Measurements from ENCODE around the gene RELB. TPM values are rescaled to one million over a fixed set of nuclear protein-coding genes. Genes with fewer than 3 reads are reported as not detected.
A peak's percentile ranks its signal among the peaks of the same experiment; 100 is the strongest.

RELB gene
- 10 to 100 TPM; 29.4 to 65.5 (median 40.4) TPM for total RNA-seq
- total RNA-seq (2013) = 10.8 TPM
- total RNA-seq = 19.4 to 335 (median 109) reads per million in 29 experiments

DNA sequence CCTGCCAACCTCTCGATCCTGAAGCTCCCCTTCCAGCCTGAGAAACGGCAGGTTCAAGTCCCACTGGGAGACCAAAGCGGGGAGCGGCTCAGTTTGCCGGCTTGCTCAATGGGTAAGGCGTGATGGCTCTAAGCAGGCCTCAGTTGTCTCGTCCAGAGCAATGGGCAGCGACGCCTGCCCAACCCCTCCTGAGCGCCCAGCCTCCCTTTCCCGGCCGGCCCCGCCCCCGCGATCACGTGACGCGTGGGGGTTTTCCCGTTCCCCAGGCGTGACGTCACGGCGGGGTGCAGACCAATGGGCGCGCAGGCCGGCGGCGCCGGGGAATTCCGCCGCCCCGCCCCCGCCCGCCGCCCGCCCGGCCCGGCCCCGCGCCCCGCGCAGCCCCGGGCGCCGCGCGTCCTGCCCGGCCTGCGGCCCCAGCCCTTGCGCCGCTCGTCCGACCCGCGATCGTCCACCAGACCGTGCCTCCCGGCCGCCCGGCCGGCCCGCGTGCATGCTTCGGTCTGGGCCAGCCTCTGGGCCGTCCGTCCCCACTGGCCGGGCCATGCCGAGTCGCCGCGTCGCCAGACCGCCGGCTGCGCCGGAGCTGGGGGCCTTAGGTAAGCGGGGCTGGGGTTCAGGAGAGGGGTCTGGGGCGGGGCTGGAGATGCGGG, at the start of gene RELB:
TSS of gene RELB (plus strand) at position 378 of the 653 bp plus-strand sequence. CDS start at position 494, 116 bp downstream.
- peaks cover 7 to 19% (median 17%) of the 10 kb centered on the region in 3 donors for H3K4me1 Mint-ChIP-seq
- peak within 1 kb of the TSS; percentile 83 to 96 (median 94) for H3K4me3 Mint-ChIP-seq
- H3K36me3 Mint-ChIP-seq = peaks cover 5% of the 10 kb centered on the region
- peak within 1 kb of the TSS; percentile 97 to 98 for H3K27ac Mint-ChIP-seq
- CTCF ChIA-PET = interaction anchor here in 1 of 2 donors (2.0 kb wide), 1 partner anchor 38 kb away, joined by 4 read pairs; the partner anchor contains the start of gene CLASRP
- POLR2A ChIA-PET = interaction anchor here (0.5 to 2.4 kb wide), 3 partner anchors 38 to 177 kb away, joined by 3 to 5 read pairs (median 3); partner anchors contain the start of genes CLASRP (in 1 of the 2) and TRAPPC6A (in 1 of the 2)
- peak within 1 kb of the TSS; percentile 99 for H3K27ac ChIP-seq (ENCODE audit: low read length)
- 2% methylated on average over 67 of the region's 79 CpGs for WGBS (ENCODE audit: insufficient coverage)
- peaks cover 0 to 14% of the 10 kb centered on the region in 2 donors for H3K36me3 ChIP-seq (ENCODE audit: control insufficient read depth in 2 of 2, extremely low read depth in 1 of 2, insufficient read depth in 1 of 2, low read length in 1 of 2)
- peak within 1 kb of the TSS; percentile 53 to 69 for H3K4me3 ChIP-seq (ENCODE audit: control insufficient read depth in 1 of 2, extremely low read depth in 1 of 2, low read length in 1 of 2)
- ATAC-seq (replicated peaks in 1 of 4) (peak; percentile 72 to 75 (median 73)), DNase-seq (peak; percentile 83 to 99 (median 92))
- no peaks in the 10 kb centered on the region for H3K27me3 ChIP-seq (replicated peaks in 1 of 2; ENCODE audit: control insufficient read depth in 2 of 2, extremely low read depth in 1 of 2, insufficient read depth in 2 of 2, low read length in 1 of 2)
- H3K9me3 ChIP-seq = no peaks in the 10 kb centered on the region
- H3K9me3 Mint-ChIP-seq = no peaks in the 10 kb centered on the region
- peaks cover 2 to 16% of the 10 kb centered on the region in 2 experiments for H3K4me1 ChIP-seq (ENCODE audit: control insufficient read depth in 1 of 2, extremely low read depth in 1 of 2, insufficient read depth in 2 of 2, low read length in 2 of 2)
- no peaks in the 10 kb centered on the region for H3K27me3 Mint-ChIP-seq

DNA sequence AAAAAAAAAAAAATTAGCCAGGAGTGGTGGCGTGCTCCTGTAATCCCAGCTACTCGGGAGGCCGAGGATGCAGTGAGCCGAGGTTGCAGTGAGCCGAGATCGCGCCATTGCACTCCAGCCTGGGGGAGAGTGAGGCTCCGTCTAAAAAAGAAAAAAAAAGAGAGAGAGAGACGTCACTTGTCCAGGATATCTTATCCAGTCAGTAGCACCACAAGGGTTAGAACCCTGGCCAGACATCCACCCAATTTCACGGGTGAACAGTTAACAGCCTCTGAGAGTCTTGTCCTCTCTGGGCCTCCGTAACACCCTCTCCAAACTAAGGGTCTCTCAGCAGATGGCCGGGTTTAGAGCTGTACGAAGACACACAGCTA, 47.0 kb upstream of the RELB start:
- Mint-ChIP-seq H3K27me3 (no peaks in the 10 kb centered on the region), H3K36me3 (no peaks in the 10 kb centered on the region), H3K9me3 (no peaks in the 10 kb centered on the region), H3K4me3 (peak overlapping the region; percentile 95 to 98 (median 97)), H3K27ac (peak overlapping the region; percentile 98), H3K4me1 (peaks cover 45 to 50% (median 49%) of the 10 kb centered on the region in 3 donors)
- peak overlapping the region; percentile 69 to 100 for H3K4me3 ChIP-seq (ENCODE audit: control insufficient read depth in 1 of 2, extremely low read depth in 1 of 2, low read length in 1 of 2)
- peaks cover 0 to 10% of the 10 kb centered on the region in 2 donors for H3K36me3 ChIP-seq (ENCODE audit: control insufficient read depth in 2 of 2, extremely low read depth in 1 of 2, insufficient read depth in 1 of 2, low read length in 1 of 2)
- 56% methylated on average over 10 of the region's 13 CpGs for WGBS (ENCODE audit: insufficient coverage)
- peaks cover 10 to 47% of the 10 kb centered on the region in 2 experiments for H3K4me1 ChIP-seq (ENCODE audit: control insufficient read depth in 1 of 2, extremely low read depth in 1 of 2, insufficient read depth in 2 of 2, low read length in 2 of 2)
- H3K27ac ChIP-seq (ENCODE audit: low read length) = peak overlapping the region; percentile 90
- no peaks in the 10 kb centered on the region for H3K27me3 ChIP-seq (replicated peaks in 1 of 2; ENCODE audit: control insufficient read depth in 2 of 2, extremely low read depth in 1 of 2, insufficient read depth in 2 of 2, low read length in 1 of 2)
- CTCF ChIA-PET = interaction anchor here in 1 of 2 donors (0.5 to 1.3 kb wide), 4 partner anchors 17 to 184 kb away, joined by 3 to 5 read pairs (median 4); no protein-coding TSS in a partner anchor
- H3K9me3 ChIP-seq = no peaks in the 10 kb centered on the region
- DNase-seq (peak in 1 of 35 experiments; percentile 5), ATAC-seq (replicated peaks in 1 of 4) (no peak)
- POLR2A ChIA-PET = interaction anchor here in 1 of 2 donors (0.5 to 0.8 kb wide), 4 partner anchors 24 to 183 kb away, joined by 3 to 4 read pairs (median 4); no protein-coding TSS in a partner anchor

- Mint-ChIP-seq H3K36me3 (peaks cover 5% of the 10 kb centered on the region), H3K27me3 (no peaks in the 10 kb centered on the region), H3K9me3 (no peaks in the 10 kb centered on the region), H3K4me1 (peaks cover 51 to 56% (median 53%) of the 10 kb centered on the region in 3 donors), H3K27ac (peak within 1 kb of the TSS; percentile 98), H3K4me3 (peak within 1 kb of the TSS; percentile 95 to 98 (median 97))
- WGBS (ENCODE audit: insufficient coverage) = under 1% methylated on average over 63 of the region's 65 CpGs
- ATAC-seq (replicated peaks in 1 of 4) (peak; percentile 92 to 95 (median 95)), DNase-seq (peak; percentile 90 to 98 (median 96))
- H3K4me1 ChIP-seq (ENCODE audit: control insufficient read depth in 1 of 2, extremely low read depth in 1 of 2, insufficient read depth in 2 of 2, low read length in 2 of 2) = peaks cover 10 to 54% of the 10 kb centered on the region in 2 experiments
- peaks cover 0 to 9% of the 10 kb centered on the region in 2 donors for H3K36me3 ChIP-seq (ENCODE audit: control insufficient read depth in 2 of 2, extremely low read depth in 1 of 2, insufficient read depth in 1 of 2, low read length in 1 of 2)
- POLR2A ChIA-PET = interaction anchor here in 1 of 2 donors (0.5 to 0.8 kb wide), 4 partner anchors 23 to 183 kb away, joined by 3 to 4 read pairs (median 4); no protein-coding TSS in a partner anchor
- peak within 1 kb of the TSS; percentile 69 to 100 for H3K4me3 ChIP-seq (ENCODE audit: control insufficient read depth in 1 of 2, extremely low read depth in 1 of 2, low read length in 1 of 2)
- peak within 1 kb of the TSS; percentile 90 for H3K27ac ChIP-seq (ENCODE audit: low read length)
- no peaks in the 10 kb centered on the region for H3K9me3 ChIP-seq
- CTCF ChIA-PET = interaction anchor here in 1 of 2 donors (0.5 to 1.3 kb wide), 4 partner anchors 17 to 185 kb away, joined by 3 to 5 read pairs (median 4); no protein-coding TSS in a partner anchor
- no peaks in the 10 kb centered on the region for H3K27me3 ChIP-seq (replicated peaks in 1 of 2; ENCODE audit: control insufficient read depth in 2 of 2, extremely low read depth in 1 of 2, insufficient read depth in 2 of 2, low read length in 1 of 2)
Observed at GRCh38 chr19:44954649-44955504, 46.4 kb upstream of the RELB start, which contains the start of gene CLPTM1. CLPTM1 (plus strand) TSS chr19:44955380; CDS start chr19:44955396, 16 bp downstream.

GRCh38 chr19:44955505-44956439, 45.5 kb upstream of the RELB start:
- CTCF ChIA-PET = no interaction called here
- POLR2A ChIA-PET = interaction anchor here (0.6 to 0.8 kb wide), 3 partner anchors 9 to 138 kb away, joined by 3 to 4 read pairs (median 4); no protein-coding TSS in a partner anchor
- Mint-ChIP-seq H3K36me3 (peaks cover 13% of the 10 kb centered on the region), H3K4me1 (peaks cover 59 to 65% (median 60%) of the 10 kb centered on the region in 3 donors), H3K4me3 (peak overlapping the region; percentile 95 to 98 (median 97)), H3K9me3 (no peaks in the 10 kb centered on the region), H3K27ac (peak overlapping the region; percentile 53 to 84), H3K27me3 (no peaks in the 10 kb centered on the region)
- ATAC-seq (replicated peaks in 1 of 4) (peak in 3 of 4 experiments; percentile 8 to 16 (median 14)), DNase-seq (peak in 5 of 35 experiments; percentile 0 to 11 (median 3))
- Histone ChIP-seq H3K4me1 (ENCODE audit: control insufficient read depth in 1 of 2, extremely low read depth in 1 of 2, insufficient read depth in 2 of 2, low read length in 2 of 2) (peaks cover 10 to 59% of the 10 kb centered on the region in 2 experiments), H3K27me3 (replicated peaks in 1 of 2; ENCODE audit: control insufficient read depth in 2 of 2, extremely low read depth in 1 of 2, insufficient read depth in 2 of 2, low read length in 1 of 2) (no peaks in the 10 kb centered on the region), H3K4me3 (ENCODE audit: control insufficient read depth in 1 of 2, extremely low read depth in 1 of 2, low read length in 1 of 2) (peak overlapping the region; percentile 69 to 91), H3K36me3 (ENCODE audit: control insufficient read depth in 2 of 2, extremely low read depth in 1 of 2, insufficient read depth in 1 of 2, low read length in 1 of 2) (peaks cover 3 to 6% of the 10 kb centered on the region in 2 donors), H3K9me3 (no peaks in the 10 kb centered on the region), H3K27ac (ENCODE audit: low read length) (peak overlapping the region; percentile 13)
- 6% methylated on average over 38 of the region's 40 CpGs for WGBS (ENCODE audit: insufficient coverage)

DNA sequence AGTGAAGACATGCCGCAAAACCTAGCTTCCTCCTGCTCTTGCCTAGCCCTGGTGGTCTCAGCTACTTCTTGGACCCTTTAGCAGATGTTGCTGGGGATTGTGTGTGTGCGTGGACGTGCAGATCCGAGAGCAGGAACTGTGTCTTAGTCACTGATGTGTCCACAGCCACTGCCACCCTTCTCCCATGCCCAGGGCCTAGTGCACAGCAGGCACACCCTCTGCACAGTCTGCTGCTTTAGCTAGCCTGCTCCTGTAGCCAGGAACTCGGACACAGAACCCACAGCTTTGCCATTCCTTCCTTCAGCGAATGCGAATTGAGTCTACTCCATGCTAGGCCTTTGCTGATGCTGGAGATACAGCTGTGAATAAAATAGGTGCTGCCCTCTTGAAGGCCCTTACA, 43.7 kb upstream of the RELB start:
- Histone ChIP-seq H3K4me1 (ENCODE audit: control insufficient read depth in 1 of 2, extremely low read depth in 1 of 2, insufficient read depth in 2 of 2, low read length in 2 of 2) (peaks cover 10 to 65% of the 10 kb centered on the region in 2 experiments), H3K27me3 (replicated peaks in 1 of 2; ENCODE audit: control insufficient read depth in 2 of 2, extremely low read depth in 1 of 2, insufficient read depth in 2 of 2, low read length in 1 of 2) (no peaks in the 10 kb centered on the region), H3K36me3 (ENCODE audit: control insufficient read depth in 2 of 2, extremely low read depth in 1 of 2, insufficient read depth in 1 of 2, low read length in 1 of 2) (peaks cover 6 to 19% of the 10 kb centered on the region in 2 donors), H3K4me3 (ENCODE audit: control insufficient read depth in 1 of 2, extremely low read depth in 1 of 2, low read length in 1 of 2) (no peak overlapping the region), H3K27ac (ENCODE audit: low read length) (no peak overlapping the region), H3K9me3 (no peaks in the 10 kb centered on the region)
- no peaks in the 10 kb centered on the region for H3K27me3 Mint-ChIP-seq
- no peaks in the 10 kb centered on the region for H3K9me3 Mint-ChIP-seq
- ChIA-PET POLR2A (no interaction called here), CTCF (no interaction called here)
- ATAC-seq (replicated peaks in 1 of 4) (no peak), DNase-seq (no peak)
- peaks cover 18% of the 10 kb centered on the region for H3K36me3 Mint-ChIP-seq
- H3K27ac Mint-ChIP-seq = no peak overlapping the region
- H3K4me3 Mint-ChIP-seq = peak overlapping the region; percentile 5 to 98 (median 97)
- 100% methylated on average over 2 of the region's 7 CpGs for WGBS (ENCODE audit: insufficient coverage)
- H3K4me1 Mint-ChIP-seq = peaks cover 62 to 69% (median 67%) of the 10 kb centered on the region in 3 donors
